Astrocyte of the spinal cord (primary cell): ENCODE data around the gene IFI27.
"Not testable (repeated sequence)": the region's sequence is repeated elsewhere in the genome, so short reads cannot be mapped to it uniquely, and the experiment has no call there.

Experiments used
- DNase-seq: peaks from one replicate; pipeline ENCODE4 v3.0.0; 2011; ENCODE audit warnings: low read depth, low spot score
- H3K4me3 ChIP-seq: 2 replicates; pipeline ENCODE4 v1.5.1; 2011; ENCODE audit warnings: low read depth, mild to moderate bottlenecking, low read length, moderate library complexity
- in situ Hi-C: cut with HindIII; loops from 2 replicates; pipeline ENCODE4 v1.10.0; 2017; ENCODE audit warnings: low sequenced_read_pairs
- TF ChIP-seq, protein P1 (sequence below): IDR thresholded peaks from 2 replicates; pipeline ENCODE4 v1.5.1; 2012; ENCODE audit warnings: low read depth, mild to moderate bottlenecking, low read length, inconsistent platforms

IFI27 gene

GRCh38 chr14:94110552-94111181, at the start of gene IFI27:
TSS of gene IFI27 (plus strand) at chr14:94110736.
- in situ Hi-C loops: no loop called here
- DNase-seq: peak; percentile 17
- TF ChIP-seq, protein P1, sequence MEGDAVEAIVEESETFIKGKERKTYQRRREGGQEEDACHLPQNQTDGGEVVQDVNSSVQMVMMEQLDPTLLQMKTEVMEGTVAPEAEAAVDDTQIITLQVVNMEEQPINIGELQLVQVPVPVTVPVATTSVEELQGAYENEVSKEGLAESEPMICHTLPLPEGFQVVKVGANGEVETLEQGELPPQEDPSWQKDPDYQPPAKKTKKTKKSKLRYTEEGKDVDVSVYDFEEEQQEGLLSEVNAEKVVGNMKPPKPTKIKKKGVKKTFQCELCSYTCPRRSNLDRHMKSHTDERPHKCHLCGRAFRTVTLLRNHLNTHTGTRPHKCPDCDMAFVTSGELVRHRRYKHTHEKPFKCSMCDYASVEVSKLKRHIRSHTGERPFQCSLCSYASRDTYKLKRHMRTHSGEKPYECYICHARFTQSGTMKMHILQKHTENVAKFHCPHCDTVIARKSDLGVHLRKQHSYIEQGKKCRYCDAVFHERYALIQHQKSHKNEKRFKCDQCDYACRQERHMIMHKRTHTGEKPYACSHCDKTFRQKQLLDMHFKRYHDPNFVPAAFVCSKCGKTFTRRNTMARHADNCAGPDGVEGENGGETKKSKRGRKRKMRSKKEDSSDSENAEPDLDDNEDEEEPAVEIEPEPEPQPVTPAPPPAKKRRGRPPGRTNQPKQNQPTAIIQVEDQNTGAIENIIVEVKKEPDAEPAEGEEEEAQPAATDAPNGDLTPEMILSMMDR: no peak
- no peak within 1 kb of the TSS for H3K4me3 ChIP-seq

DNA sequence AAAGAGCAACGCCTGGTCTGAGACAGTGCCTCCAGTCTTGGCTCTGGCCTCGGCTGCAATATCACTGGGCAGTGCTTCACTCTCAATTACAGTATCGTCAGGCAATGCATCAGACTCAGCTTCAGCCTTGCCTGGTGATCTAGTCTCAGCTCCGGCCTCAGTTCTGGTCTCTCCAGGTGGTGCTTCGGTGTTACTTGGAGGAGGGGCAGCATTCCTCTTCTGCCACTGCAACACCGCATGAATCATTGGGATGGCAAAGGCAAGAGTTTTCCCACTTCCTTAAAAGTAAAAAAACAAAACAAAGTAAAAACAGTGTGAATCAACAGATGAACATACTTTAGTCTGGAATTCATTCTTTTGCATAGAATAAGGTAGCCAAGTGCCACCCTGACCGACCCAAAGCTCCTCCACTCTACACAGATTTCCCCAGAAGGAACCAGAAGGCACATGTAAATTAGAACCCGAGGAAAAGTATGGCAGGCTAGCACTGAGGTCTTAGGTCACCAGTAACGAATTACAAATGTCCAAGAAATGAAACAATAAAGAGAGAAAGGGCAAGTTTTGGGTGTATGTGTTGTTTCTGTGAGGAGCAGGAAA, 48.1 kb upstream of the IFI27 start:
- in situ Hi-C loops: no loop called here
- DNase-seq: peak; percentile 51
- TF ChIP-seq, protein P1: no peak
- no peak overlapping the region for H3K4me3 ChIP-seq

DNA sequence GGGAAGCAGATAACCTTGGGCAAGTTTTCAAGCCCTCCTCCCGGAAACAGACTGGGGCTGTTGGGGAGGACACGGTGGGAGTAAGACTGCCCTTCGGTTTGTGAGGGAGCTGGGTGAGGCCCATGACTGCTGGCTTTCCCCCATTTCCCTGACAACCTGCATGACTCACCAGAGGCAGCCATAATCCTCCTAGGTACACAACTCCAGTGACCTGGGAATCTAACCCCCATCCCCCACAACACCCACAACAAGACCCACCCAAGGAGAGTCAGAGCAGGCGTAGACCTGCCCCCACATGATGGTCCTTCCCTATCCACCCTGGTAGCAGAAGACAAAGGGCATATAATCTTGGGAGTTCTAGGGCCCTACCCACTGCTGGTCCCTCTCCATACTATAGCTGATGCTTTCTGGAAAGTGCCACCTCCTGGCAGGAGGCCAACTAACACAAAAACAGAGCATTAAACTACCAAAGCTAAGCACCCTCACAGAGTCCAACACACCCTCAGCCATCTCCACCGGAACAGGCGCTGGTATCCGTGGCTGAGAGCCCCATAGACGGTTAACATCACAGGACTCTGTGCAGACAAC, 44.4 kb upstream of the IFI27 start:
- DNase-seq: no peak
- in situ Hi-C loops: no loop called here
- no peak overlapping the region for H3K4me3 ChIP-seq
- TF ChIP-seq, protein P1: no peak

DNA sequence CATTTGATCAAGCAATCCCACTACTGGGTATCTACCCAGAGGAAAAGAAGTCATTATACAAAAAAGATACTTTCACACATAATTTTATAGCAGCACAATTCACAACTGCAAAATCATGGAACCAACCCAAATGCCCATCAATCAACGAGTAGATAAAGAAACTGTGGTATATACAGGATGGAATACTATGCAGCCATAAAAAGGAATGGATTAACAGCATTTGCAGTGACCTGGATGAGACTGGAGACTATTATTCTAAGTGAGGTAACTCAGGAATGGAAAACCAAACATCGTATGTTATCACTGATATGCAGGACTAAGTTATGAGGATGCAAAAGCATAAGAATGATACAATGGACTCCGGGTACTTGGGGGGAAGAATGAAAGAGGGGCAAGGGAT, 38.5 kb upstream of the IFI27 start:
- H3K4me3 ChIP-seq, in situ Hi-C loops, DNase-seq: not testable (repeated sequence)

DNA sequence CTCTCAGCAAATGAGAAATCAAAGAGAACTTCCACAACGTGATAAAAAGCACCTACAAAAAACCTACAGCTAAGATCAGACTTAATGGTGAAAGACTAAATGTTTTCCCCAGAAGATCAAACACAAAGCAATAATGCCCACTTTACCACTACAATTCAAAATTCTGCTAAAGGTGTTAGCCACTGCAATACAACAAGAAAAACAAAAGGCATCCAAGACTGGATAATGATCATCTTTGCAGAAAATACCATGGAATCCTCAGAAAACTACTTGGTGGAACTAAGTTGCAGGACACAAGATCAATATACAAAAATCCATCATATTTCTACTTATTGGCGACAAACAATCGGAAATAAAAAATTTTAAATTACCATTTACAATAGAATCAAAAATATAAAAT, 36.0 kb upstream of the IFI27 start:
- TF ChIP-seq, protein P1: no peak
- H3K4me3 ChIP-seq: no peak overlapping the region
- in situ Hi-C loops: no loop called here
- DNase-seq: no peak

GRCh38 chr14:94075008-94075407, 35.5 kb upstream of the IFI27 start:
- in situ Hi-C loops: no loop called here
- TF ChIP-seq, protein P1: no peak
- no peak overlapping the region for H3K4me3 ChIP-seq
- no peak for DNase-seq

- in situ Hi-C loops: no loop called here
- H3K4me3 ChIP-seq: no peak overlapping the region
- DNase-seq: no peak
- TF ChIP-seq, protein P1: no peak
Measured at GRCh38 chr14:94077111-94077821, 33.3 kb upstream of the IFI27 start.
